ENCODE results near the gene TUBB1. TPM values are rescaled to one million over a fixed set of nuclear protein-coding genes. Genes with fewer than 3 reads are reported as not detected.

The TUBB1 gene
- total and polyA plus RNA-seq, 2 of the 13 experiments (the other 11 are each of a cell fraction or from before 2014, with no cell fraction given) = 0.11 to 57.6 TPM

- Histone ChIP-seq H3K4me2 (ENCODE audit: low read depth, low read length) (peak overlapping the region; percentile 97), H3K27ac (ENCODE audit: extremely low read length, insufficient read depth, low read length) (peak overlapping the region; percentile 68), H3K79me2 (ENCODE audit: insufficient read depth, low read length) (peaks cover 55% of the 10 kb centered on the region), H3K9me3 (ENCODE audit: low read length) (no peaks in the 10 kb centered on the region), H3K4me3 (replicated peaks in 1 of 3; ENCODE audit: insufficient read depth in 1 of 3, low read depth in 2 of 3, low read length in 3 of 3) (peak overlapping the region; percentile 78 to 97 (median 93)), H4K20me1 (ENCODE audit: insufficient read depth, low read length) (peaks cover 15% of the 10 kb centered on the region; the same call in 1 of the 2 replicates), H3K36me3 (replicated peaks in 1 of 2; ENCODE audit: control insufficient read depth in 1 of 2, insufficient read depth in 2 of 2, low read length in 2 of 2) (peaks cover 15 to 29% of the 10 kb centered on the region in 2 experiments), H2AFZ (ENCODE audit: low read length) (no peak overlapping the region), H3K4me1 (ENCODE audit: insufficient read depth, low read length) (peaks cover 58% of the 10 kb centered on the region), H3K27me3 (ENCODE audit: control insufficient read depth in 1 of 2, insufficient read depth in 2 of 2, low read length in 2 of 2) (no peaks in the 10 kb centered on the region; a peak in 1 of 5 replicates), H3K9ac (ENCODE audit: insufficient read depth, low read depth, low read length) (peak overlapping the region; percentile 93)
- in situ Hi-C loops (cut with HindIII; ENCODE audit: extremely low pct_ligation_motif_present, low pct_unique_long_range_greater_than_20kb) = no loop called here
- POLR2A ChIA-PET = interaction anchor here (0.6 to 3.7 kb wide), 26 partner anchors 8 to 643 kb away, joined by 3 to 68 read pairs (median 7); partner anchors contain the start of genes NELFCD, PRELID3B, STX16 and TUBB1
- DNase-seq (ENCODE audit: low spot score) (peak; percentile 31), FAIRE-seq (no peak), ATAC-seq (peak; percentile 25)
- BruUV-seq (replicated peaks) = no TSS peak
- WGBS (ENCODE audit: low lambda C conversion rate) = 5% methylated on average over 8 of the region's 13 CpGs
- intact Hi-C loops (cut with micrococcal nuclease; ENCODE audit: unreplicated experiment) = loop anchor here (1.0 to 5.0 kb wide), 4 partner anchors 15 to 139 kb away; partner anchors contain the start of gene NELFCD
- CTCF ChIA-PET (ENCODE audit: low intra/inter-chr PET ratio, low total read pairs) = no interaction called here
- TF ChIP-seq CSRNP1 (CRISPR knock-in tag; IDR thresholded peaks at IDR 0.05) = 0 out of 2 replicates have a peak, but pooled peaks have one; percentile 8
- TF ChIP-seq HNF4A (CRISPR knock-in tag; IDR thresholded peaks at IDR 0.05) = 0 out of 2 replicates have a peak, but pooled peaks have one; percentile 5
- TF ChIP-seq, protein P1, sequence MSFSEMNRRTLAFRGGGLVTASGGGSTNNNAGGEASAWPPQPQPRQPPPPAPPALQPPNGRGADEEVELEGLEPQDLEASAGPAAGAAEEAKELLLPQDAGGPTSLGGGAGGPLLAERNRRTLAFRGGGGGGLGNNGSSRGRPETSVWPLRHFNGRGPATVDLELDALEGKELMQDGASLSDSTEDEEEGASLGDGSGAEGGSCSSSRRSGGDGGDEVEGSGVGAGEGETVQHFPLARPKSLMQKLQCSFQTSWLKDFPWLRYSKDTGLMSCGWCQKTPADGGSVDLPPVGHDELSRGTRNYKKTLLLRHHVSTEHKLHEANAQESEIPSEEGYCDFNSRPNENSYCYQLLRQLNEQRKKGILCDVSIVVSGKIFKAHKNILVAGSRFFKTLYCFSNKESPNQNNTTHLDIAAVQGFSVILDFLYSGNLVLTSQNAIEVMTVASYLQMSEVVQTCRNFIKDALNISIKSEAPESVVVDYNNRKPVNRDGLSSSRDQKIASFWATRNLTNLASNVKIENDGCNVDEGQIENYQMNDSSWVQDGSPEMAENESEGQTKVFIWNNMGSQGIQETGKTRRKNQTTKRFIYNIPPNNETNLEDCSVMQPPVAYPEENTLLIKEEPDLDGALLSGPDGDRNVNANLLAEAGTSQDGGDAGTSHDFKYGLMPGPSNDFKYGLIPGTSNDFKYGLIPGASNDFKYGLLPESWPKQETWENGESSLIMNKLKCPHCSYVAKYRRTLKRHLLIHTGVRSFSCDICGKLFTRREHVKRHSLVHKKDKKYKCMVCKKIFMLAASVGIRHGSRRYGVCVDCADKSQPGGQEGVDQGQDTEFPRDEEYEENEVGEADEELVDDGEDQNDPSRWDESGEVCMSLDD (CRISPR knock-in tag; IDR thresholded peaks at IDR 0.05; ENCODE audit: borderline replicate concordance) = no peak
- peak; percentile 81; the same call in 1 of the 2 replicates for TF ChIP-seq ZNF432 (CRISPR knock-in tag; IDR thresholded peaks at IDR 0.05; ENCODE audit: borderline replicate concordance)
- no peak for TF ChIP-seq HOXD1 (CRISPR knock-in tag; IDR thresholded peaks at IDR 0.05)
- TF ChIP-seq MTERF4 (CRISPR knock-in tag; IDR thresholded peaks at IDR 0.05) = peak; percentile 96; the same call in 1 of the 2 replicates
- TF ChIP-seq ZNF337 (CRISPR knock-in tag; IDR thresholded peaks at IDR 0.05; ENCODE audit: borderline replicate concordance, low read depth) = peak; percentile 4; the same call in 1 of the 2 replicates
- peak; percentile 44 for TF ChIP-seq ZNF788 (CRISPR knock-in tag; IDR thresholded peaks at IDR 0.05; ENCODE audit: borderline replicate concordance)
- TF ChIP-seq, protein P2, sequence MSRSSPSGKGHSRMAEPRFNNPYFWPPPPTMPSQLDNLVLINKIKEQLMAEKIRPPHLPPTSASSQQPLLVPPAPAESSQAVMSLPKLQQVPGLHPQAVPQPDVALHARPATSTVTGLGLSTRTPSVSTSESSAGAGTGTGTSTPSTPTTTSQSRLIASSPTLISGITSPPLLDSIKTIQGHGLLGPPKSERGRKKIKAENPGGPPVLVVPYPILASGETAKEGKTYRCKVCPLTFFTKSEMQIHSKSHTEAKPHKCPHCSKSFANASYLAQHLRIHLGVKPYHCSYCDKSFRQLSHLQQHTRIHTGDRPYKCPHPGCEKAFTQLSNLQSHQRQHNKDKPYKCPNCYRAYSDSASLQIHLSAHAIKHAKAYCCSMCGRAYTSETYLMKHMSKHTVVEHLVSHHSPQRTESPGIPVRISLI (CRISPR knock-in tag; IDR thresholded peaks at IDR 0.05; ENCODE audit: borderline replicate concordance) = 0 out of 2 replicates have a peak, but pooled peaks have one; percentile 26
- 0 out of 2 replicates have a peak, but pooled peaks have one; percentile 3 for TF ChIP-seq ZFP36L1 (CRISPR knock-in tag; IDR thresholded peaks at IDR 0.05)
- no peak for TF ChIP-seq ZNF329 (CRISPR knock-in tag; IDR thresholded peaks at IDR 0.05; ENCODE audit: low read depth)
- TF ChIP-seq PITX1 (CRISPR knock-in tag; IDR thresholded peaks at IDR 0.05) = 0 out of 2 replicates have a peak, but pooled peaks have one; percentile 1
- no peak for TF ChIP-seq RBAK (CRISPR knock-in tag; IDR thresholded peaks at IDR 0.05)
- 0 out of 2 replicates have a peak, but pooled peaks have one; percentile 12 for TF ChIP-seq CAMTA2 (CRISPR knock-in tag; IDR thresholded peaks at IDR 0.05; ENCODE audit: borderline replicate concordance)
- TF ChIP-seq SP140L (CRISPR knock-in tag; IDR thresholded peaks at IDR 0.05; ENCODE audit: borderline replicate concordance) = peak; percentile 89; the same call in 1 of the 2 replicates
- TF ChIP-seq ZNF34 (CRISPR knock-in tag; IDR thresholded peaks at IDR 0.05; ENCODE audit: borderline replicate concordance) = 0 out of 2 replicates have a peak, but pooled peaks have one; percentile 9
- TF ChIP-seq ZNF20 (CRISPR knock-in tag; IDR thresholded peaks at IDR 0.05) = no peak
Observed at GRCh38 chr20:59031564-59032022, 12.4 kb downstream of the TUBB1 start.
